Stomach (tissue), 4 donors: Measurements from ENCODE around the gene CENPA.

Source experiments
- EP300 ChIP-seq: sonication (generic); formaldehyde crosslinking; IDR thresholded peaks from one replicate; pipeline ENCODE4 v1.6.1; 2017; ENCODE audit warnings: antibody characterized with exemption
- POLR2A ChIP-seq, 4 donors: fragments of 450-650 bp; IDR thresholded peaks; one replicate each; pipeline ENCODE4 v1.6.1; 2016; ENCODE audit warnings: antibody characterized with exemption in 4 of 4, control low read depth in 2 of 4, mild to moderate bottlenecking in 1 of 4, moderate library complexity in 1 of 4
- POLR2AphosphoS5 ChIP-seq, 3 donors: sonication (generic); formaldehyde crosslinking; IDR thresholded peaks; one replicate each; pipeline ENCODE4 v1.6.1; 2016; ENCODE audit warnings: antibody characterized with exemption in 3 of 3
- TF ChIP-seq, protein P1 (sequence below), 7 experiments: fragments of 450-650 bp in 4 of 7; fragments of 200-600 bp in 3 of 7; sonication (generic) in 3 of 7; IDR thresholded peaks; one replicate each; pipeline ENCODE4 v1.5.1; 2016 to 2019; ENCODE audit warnings: antibody characterized with exemption in 7 of 7, control low read depth in 2 of 7, mild to moderate bottlenecking in 1 of 7

- TF ChIP-seq, protein P1, sequence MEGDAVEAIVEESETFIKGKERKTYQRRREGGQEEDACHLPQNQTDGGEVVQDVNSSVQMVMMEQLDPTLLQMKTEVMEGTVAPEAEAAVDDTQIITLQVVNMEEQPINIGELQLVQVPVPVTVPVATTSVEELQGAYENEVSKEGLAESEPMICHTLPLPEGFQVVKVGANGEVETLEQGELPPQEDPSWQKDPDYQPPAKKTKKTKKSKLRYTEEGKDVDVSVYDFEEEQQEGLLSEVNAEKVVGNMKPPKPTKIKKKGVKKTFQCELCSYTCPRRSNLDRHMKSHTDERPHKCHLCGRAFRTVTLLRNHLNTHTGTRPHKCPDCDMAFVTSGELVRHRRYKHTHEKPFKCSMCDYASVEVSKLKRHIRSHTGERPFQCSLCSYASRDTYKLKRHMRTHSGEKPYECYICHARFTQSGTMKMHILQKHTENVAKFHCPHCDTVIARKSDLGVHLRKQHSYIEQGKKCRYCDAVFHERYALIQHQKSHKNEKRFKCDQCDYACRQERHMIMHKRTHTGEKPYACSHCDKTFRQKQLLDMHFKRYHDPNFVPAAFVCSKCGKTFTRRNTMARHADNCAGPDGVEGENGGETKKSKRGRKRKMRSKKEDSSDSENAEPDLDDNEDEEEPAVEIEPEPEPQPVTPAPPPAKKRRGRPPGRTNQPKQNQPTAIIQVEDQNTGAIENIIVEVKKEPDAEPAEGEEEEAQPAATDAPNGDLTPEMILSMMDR (IDR thresholded peaks at IDR 0.05), result no peak
- TF ChIP-seq POLR2AphosphoS5 (IDR thresholded peaks at IDR 0.05) (no peak), POLR2A (IDR thresholded peaks at IDR 0.05) (no peak), EP300 (no peak)
Measured at GRCh38 chr2:26776195-26776800, 9.6 kb upstream of the CENPA start.
